Measurements from ENCODE around the gene PRKG1. TPM values are rescaled to one million over a fixed set of nuclear protein-coding genes. Genes with fewer than 3 reads are reported as not detected.

PRKG1 gene
- total RNA-seq, 1 experiment from 2014 or later = 7.4 TPM

GRCh38 chr10:52258799-52259425 is 1184.6 kb downstream of the PRKG1 start:
- DNase-seq (no peak), ATAC-seq (no peak)
- Histone ChIP-seq H3K27ac (ENCODE audit: low read length) (no peak overlapping the region), H3K9ac (ENCODE audit: low read length) (no peak overlapping the region), H3K9me2 (replicated peaks; ENCODE audit: low read length) (no peaks in the 10 kb centered on the region), H4K20me1 (ENCODE audit: low read length) (no peaks in the 10 kb centered on the region), H3K79me2 (ENCODE audit: low read length) (no peaks in the 10 kb centered on the region), H3K4me1 (ENCODE audit: insufficient read depth, low read length) (peaks cover 15% of the 10 kb centered on the region), H3F3A (ENCODE audit: low read length, unreplicated experiment) (no peaks in the 10 kb centered on the region), H3K4me3 (ENCODE audit: low read length) (no peak overlapping the region), H3K4me2 (ENCODE audit: low read length) (no peak overlapping the region), H2AFZ (ENCODE audit: low read length) (no peak overlapping the region), H3K9me3 (ENCODE audit: low read length) (no peaks in the 10 kb centered on the region), H3K27me3 (ENCODE audit: low read length) (no peaks in the 10 kb centered on the region), H3K36me3 (ENCODE audit: low read depth, low read length) (no peaks in the 10 kb centered on the region)
- BruUV-seq (replicated peaks) = no TSS peak
- TF ChIP-seq EZH2 (IDR thresholded peaks at IDR 0.05; ENCODE audit: low read length, unreplicated experiment) = no peak
- ChIA-PET CTCF (no interaction called here), POLR2A (ENCODE audit: unreplicated experiment) (no interaction called here)
- intact Hi-C loops (cut with micrococcal nuclease) = no loop called here

GRCh38 chr10:52259426-52259812 is 1185.1 kb downstream of the PRKG1 start:
- no peak overlapping the region for H3K27ac ChIP-seq (ENCODE audit: low read length)
- H3K36me3 ChIP-seq (ENCODE audit: low read depth, low read length) = no peaks in the 10 kb centered on the region
- no peak overlapping the region for H2AFZ ChIP-seq (ENCODE audit: low read length)
- no peak overlapping the region for H3K4me3 ChIP-seq (ENCODE audit: low read length)
- ChIA-PET POLR2A (ENCODE audit: unreplicated experiment) (no interaction called here), CTCF (no interaction called here)
- no peaks in the 10 kb centered on the region for H3K9me2 ChIP-seq (replicated peaks; ENCODE audit: low read length)
- H3K79me2 ChIP-seq (ENCODE audit: low read length) = no peaks in the 10 kb centered on the region
- TF ChIP-seq CTCF (conservative IDR thresholded peaks at IDR 0.05; ENCODE audit: low read depth, low read length) (no peak), EZH2 (IDR thresholded peaks at IDR 0.05; ENCODE audit: low read length, unreplicated experiment) (no peak), EZH2phosphoT487 (IDR thresholded peaks at IDR 0.05; ENCODE audit: borderline replicate concordance, low read length) (no peak)
- H3K4me2 ChIP-seq (ENCODE audit: low read length) = no peak overlapping the region
- no peaks in the 10 kb centered on the region for H4K20me1 ChIP-seq (ENCODE audit: low read length)
- intact Hi-C loops (cut with micrococcal nuclease) = no loop called here
- H3K27me3 ChIP-seq (ENCODE audit: low read length) = no peaks in the 10 kb centered on the region
- no TSS peak for BruUV-seq (replicated peaks)
- ATAC-seq = no peak
- no peaks in the 10 kb centered on the region for H3K9me3 ChIP-seq (ENCODE audit: low read length)
- peaks cover 15% of the 10 kb centered on the region for H3K4me1 ChIP-seq (ENCODE audit: insufficient read depth, low read length)
- no peaks in the 10 kb centered on the region for H3F3A ChIP-seq (ENCODE audit: low read length, unreplicated experiment)
- H3K9ac ChIP-seq (ENCODE audit: low read length) = no peak overlapping the region
- DNase-seq = no peak

- Histone ChIP-seq H3K4me1 (ENCODE audit: insufficient read depth, low read length) (peaks cover 14% of the 10 kb centered on the region), H3K79me2 (ENCODE audit: low read length) (no peaks in the 10 kb centered on the region), H3K27ac (ENCODE audit: low read length) (no peak overlapping the region), H3K4me2 (ENCODE audit: low read length) (no peak overlapping the region), H3K4me3 (ENCODE audit: low read length) (no peak overlapping the region), H2AFZ (ENCODE audit: low read length) (no peak overlapping the region), H3K9me3 (ENCODE audit: low read length) (no peaks in the 10 kb centered on the region), H3K9ac (ENCODE audit: low read length) (no peak overlapping the region), H3K27me3 (ENCODE audit: low read length) (no peaks in the 10 kb centered on the region), H3K36me3 (ENCODE audit: low read depth, low read length) (no peaks in the 10 kb centered on the region), H3F3A (ENCODE audit: low read length, unreplicated experiment) (no peaks in the 10 kb centered on the region), H3K9me2 (replicated peaks; ENCODE audit: low read length) (no peaks in the 10 kb centered on the region), H4K20me1 (ENCODE audit: low read length) (no peaks in the 10 kb centered on the region)
- intact Hi-C loops (cut with micrococcal nuclease) = no loop called here
- ATAC-seq (peak; percentile 95), DNase-seq (peak; percentile 87)
- TF ChIP-seq CTCF (conservative IDR thresholded peaks at IDR 0.05; ENCODE audit: low read depth, low read length) = no peak
- no peak for TF ChIP-seq EZH2phosphoT487 (IDR thresholded peaks at IDR 0.05; ENCODE audit: borderline replicate concordance, low read length)
- no peak for TF ChIP-seq EZH2 (IDR thresholded peaks at IDR 0.05; ENCODE audit: low read length, unreplicated experiment)
- BruUV-seq (replicated peaks) = no TSS peak
- CTCF ChIA-PET = no interaction called here
- POLR2A ChIA-PET (ENCODE audit: unreplicated experiment) = no interaction called here
Observed at GRCh38 chr10:52261362-52261761, 1187.1 kb downstream of the PRKG1 start.
